ENCODE data around the gene NEK5.
"Not testable (repeated sequence)": the region's sequence is repeated elsewhere in the genome, so short reads cannot be mapped to it uniquely, and the experiment has no call there.

The NEK5 gene, protein sequence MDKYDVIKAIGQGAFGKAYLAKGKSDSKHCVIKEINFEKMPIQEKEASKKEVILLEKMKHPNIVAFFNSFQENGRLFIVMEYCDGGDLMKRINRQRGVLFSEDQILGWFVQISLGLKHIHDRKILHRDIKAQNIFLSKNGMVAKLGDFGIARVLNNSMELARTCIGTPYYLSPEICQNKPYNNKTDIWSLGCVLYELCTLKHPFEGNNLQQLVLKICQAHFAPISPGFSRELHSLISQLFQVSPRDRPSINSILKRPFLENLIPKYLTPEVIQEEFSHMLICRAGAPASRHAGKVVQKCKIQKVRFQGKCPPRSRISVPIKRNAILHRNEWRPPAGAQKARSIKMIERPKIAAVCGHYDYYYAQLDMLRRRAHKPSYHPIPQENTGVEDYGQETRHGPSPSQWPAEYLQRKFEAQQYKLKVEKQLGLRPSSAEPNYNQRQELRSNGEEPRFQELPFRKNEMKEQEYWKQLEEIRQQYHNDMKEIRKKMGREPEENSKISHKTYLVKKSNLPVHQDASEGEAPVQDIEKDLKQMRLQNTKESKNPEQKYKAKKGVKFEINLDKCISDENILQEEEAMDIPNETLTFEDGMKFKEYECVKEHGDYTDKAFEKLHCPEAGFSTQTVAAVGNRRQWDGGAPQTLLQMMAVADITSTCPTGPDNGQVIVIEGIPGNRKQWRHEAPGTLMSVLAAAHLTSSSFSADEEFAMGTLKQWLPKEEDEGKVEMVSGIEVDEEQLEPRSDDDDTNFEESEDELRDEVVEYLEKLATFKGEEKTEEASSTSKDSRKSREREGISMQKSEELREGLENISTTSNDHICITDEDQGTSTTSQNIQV

GRCh38 chr13:52128714-52129700, at the start of gene NEK5:
Gene NEK5 (minus strand): TSS chr13:52129073. CDS start chr13:52127482, 1,591 bp downstream.
- peak; percentile 52 for DNase-seq

DNA sequence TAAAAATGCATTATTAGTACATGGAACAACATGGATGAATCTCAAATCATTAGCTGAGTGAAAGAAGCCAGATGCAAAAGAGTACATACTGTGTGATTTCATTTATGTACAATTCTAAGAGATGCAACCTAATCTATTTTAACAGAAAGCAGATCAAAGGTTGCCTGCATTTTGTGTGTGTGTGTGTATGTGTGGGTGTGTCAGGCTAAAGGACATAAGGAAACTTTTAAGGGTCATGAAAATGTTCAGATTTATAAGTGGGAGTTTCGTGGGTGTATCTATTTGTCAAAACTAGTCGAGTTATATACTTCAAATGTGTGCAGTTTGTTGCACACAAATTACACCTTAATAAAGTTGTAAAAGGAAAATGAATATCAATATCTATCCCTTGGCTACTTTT, 48.4 kb upstream of the NEK5 start:
- no peak for DNase-seq

DNA sequence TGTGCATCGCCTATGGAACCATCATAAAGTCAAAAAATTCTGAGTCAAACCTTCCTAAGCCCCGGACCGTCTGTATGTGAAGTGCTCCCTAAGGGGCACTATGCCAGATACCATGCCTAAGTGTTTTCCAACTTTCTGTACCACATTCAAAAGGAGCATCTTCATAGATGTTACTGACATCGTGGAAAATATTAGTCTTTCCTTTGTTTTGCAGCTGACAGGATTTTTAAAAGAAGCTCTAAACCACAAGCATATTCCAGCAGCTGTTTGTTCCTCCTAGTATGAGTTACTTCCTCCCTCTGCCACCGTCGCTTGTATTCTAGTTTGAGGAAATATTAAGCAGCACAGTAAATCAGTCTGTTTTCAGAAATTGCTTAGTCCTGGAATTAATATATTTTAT, 45.1 kb upstream of the NEK5 start:
- DNase-seq: not testable (repeated sequence)

DNA sequence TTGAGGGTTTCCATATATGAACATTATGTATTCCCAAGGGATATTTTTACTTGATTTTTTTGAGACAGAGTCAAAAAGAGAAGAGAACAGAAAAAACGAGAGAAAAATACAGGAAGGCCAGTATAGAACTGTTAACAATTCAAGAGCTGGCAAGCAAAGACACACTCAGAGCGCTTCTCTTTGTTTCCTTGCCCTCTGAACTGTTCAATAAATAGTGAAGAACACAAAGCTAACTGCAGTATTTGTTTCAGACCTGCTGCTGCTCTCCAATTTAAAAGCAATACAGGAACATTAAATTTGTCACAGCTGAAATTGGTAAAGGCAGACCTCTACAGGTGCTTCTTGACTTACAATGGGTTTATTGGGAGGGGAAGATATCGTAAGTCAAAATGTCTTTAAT, 44.5 kb upstream of the NEK5 start:
- no peak for DNase-seq

- not testable (repeated sequence) for DNase-seq
These were observed 42.8 kb upstream of the NEK5 start for GRCh38 chr13:52171686-52172085.

DNA sequence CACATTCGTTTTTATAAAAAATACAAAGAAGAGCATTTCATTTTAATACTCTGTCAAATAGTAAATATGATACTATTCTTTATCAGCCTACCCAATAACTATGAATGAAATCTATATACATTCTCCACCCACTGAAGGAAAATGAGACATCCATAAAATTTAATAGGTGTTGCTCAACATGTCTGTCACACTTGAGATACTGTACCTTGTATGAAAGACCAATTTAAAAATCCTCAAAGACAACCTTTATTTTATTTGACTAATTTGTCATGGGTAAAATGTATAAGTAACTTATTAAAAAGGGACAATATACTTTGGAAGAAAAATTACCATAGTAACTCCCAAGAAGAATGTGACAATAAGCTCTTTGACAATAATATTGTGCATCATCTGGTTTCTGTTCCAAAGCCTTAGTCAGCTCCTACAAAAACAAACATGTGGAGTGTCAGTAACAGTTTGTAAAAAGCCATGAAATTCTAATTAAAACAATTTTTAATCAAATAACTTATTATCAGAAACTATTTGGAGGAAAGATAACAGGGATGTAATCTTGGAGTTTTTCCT, 42.0 kb upstream of the NEK5 start:
- not testable (repeated sequence) for DNase-seq

- no peak for DNase-seq
These were observed 41.0 kb upstream of the NEK5 start for GRCh38 chr13:52169839-52170238.

GRCh38 chr13:52165411-52165810, 36.5 kb upstream of the NEK5 start:
- no peak for DNase-seq

GRCh38 chr13:52164989-52165388, 36.1 kb upstream of the NEK5 start:
- DNase-seq: no peak

- DNase-seq: not testable (repeated sequence)
These were observed 35.0 kb upstream of the NEK5 start for GRCh38 chr13:52163878-52164277.

DNA sequence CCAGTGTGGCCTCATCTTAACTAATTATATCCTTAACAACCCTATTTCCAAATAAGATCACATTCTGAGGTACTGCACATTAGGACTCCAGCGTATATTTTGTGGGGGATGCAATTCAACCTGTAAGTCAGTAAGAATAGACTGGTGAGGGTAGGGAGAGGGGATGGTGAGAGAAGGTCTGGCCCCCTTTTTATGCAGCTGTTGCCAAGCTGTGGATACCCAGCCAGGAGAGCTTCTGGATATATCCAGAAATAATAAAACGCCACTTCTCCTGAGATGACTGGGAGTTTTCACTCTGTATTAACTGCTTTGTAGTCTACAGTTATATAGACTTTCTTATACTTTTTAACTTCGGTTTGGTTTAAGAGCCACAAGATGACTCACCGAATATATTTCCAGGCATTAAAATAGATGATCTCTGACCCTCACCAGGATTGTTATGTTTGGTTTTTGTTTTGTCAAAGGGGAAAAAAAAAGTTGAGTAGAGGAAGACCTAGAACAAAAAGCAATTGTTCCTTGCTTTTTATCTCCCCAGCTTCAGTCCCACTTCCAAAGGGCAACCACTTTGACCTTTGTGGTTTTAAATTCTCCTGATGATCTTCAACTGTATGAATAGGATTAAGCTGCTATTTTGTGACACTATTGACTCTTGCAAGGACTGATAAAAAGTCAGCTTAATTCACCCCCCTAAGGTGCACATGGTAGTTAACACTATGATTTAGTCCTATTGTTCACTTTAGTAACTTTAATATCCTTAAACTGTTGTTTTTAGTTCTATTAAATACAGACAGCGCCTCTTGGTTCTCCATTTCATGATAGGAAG, 33.6 kb upstream of the NEK5 start:
- DNase-seq: no peak

GRCh38 chr13:52161181-52161646, 32.3 kb upstream of the NEK5 start:
- no peak for DNase-seq

GRCh38 chr13:52160506-52160905, 31.6 kb upstream of the NEK5 start:
- DNase-seq: no peak

GRCh38 chr13:52160053-52160452, 31.2 kb upstream of the NEK5 start:
- DNase-seq: no peak

GRCh38 chr13:52159159-52159982, 30.5 kb upstream of the NEK5 start, which contains the start of gene NEK3:
Gene NEK3 (minus strand): TSS chr13:52159597. CDS start chr13:52156191, 3,406 bp downstream.
- DNase-seq: peak; percentile 48

DNA sequence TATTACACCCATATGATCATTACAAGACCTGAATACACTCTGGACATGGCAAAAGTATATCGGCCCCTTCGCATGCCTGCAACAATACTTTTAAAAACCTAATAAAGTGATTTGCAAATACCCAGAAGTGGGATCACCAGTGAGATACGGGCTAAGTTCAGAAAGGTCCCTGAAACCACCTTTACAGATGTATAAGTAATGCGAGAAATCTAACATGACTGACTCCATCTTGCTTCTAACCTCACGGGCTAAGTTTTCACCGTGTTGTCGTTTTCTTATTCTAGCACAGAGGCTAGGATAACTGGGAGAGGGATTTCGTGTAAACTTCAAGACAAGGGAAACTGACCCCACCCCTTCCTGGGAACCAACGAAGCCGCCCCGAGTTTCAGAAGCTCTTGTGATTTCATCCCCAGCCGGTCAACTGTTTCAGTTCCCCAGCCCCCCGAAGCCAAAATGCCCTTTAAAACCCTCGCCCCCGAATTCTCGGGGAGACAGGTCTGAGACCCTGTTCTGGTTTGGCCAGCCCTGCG, 29.8 kb upstream of the NEK5 start:
- no peak for DNase-seq

DNA sequence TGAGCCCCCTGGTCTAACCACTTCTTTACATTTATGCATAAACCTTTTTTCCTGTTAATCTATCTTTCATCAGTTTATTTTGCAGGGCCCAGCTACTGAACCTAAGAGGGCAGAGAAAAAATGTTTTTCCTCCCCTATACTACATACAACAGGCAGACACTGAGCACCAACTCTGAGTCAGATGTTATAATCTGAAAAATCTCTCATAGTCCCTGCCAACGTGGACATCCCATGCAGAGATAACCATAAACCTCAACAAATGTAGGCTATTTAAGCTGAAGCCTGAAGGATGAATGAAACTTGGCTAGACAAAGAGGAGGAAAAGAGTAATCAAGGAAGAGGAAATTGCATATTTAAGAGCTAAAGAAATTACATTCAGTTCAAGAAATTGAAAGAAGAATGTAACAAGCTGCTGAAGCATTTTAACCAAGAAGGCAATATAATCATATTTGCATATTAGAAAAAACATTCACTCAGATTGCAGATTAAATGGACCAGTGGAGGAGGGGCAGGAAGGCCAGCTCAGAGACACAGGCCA, 27.9 kb upstream of the NEK5 start:
- DNase-seq: no peak

GRCh38 chr13:52155177-52155576, 26.3 kb upstream of the NEK5 start:
- no peak for DNase-seq

DNA sequence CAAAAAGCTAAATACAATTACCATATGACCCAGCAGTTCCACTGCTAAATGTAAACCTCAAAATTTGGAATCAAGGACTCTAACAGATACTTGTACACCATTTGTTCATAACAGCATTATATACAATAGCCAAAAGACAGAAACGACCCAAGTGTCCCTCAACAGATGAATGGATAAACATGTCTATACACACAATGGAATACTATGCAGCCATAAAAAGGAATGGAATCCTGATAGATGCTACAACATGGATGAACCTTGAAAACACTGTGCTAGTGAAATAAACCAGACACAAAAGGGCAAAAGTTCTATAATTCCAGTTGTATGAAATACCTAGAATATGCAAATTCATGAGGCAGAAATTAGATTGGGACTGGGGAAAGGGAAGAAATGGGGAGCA, 18.4 kb upstream of the NEK5 start:
- no peak for DNase-seq

DNA sequence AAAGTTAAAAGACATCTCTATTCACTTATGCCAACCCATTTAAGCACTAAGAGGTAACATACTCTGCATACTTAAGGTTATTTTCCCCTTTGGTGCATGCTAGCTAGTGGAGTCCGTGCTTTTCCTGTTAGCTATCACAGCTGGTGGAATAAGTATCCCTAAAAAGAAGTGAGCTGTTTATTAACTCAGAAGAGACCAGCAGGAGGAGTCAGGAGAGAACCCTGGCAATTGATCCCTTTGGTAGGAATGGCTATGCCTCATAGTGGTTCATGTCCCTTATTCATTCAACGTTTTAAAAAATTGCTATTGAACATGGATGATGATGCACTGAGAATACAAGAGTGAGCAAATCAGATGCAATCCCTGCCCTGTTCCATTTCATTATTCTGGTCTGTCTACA, 12.4 kb upstream of the NEK5 start:
- DNase-seq: no peak
